ENCODE measurements around the gene IFRD2.
"Not testable (repeated sequence)": the region's sequence is repeated elsewhere in the genome, so short reads cannot be mapped to it uniquely, and the experiment has no call there.

The IFRD2 gene

DNA sequence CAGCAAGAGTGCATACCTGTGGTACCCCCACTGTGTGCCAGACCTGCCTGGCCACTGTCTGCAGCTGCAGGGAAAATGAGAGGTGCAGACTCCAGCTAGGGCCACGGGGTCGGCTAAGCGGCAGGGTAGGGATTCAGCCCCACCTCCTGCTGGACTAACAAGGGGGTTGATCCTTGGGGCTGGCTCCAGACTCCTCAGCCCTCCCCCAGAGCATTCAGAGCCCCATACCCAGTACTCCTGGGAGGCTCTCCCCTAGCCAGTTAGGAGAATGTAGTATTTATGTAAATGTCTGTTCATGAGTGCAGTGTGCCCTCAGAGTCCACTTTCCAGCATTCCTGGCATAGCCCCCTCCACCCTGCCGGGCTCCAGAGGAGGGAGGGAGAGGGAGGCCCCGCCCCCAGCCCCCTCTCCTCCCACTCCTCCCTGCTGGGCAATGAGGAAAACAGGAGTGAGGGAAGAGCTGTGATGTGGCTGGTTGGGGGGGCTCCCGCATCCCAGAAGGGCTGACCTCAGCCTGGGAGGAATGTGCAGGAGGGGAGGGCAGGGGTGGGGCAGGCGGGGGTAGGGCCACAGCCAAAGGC is 27.8 kb downstream of the IFRD2 start:
- DNase-seq, result no peak

DNA sequence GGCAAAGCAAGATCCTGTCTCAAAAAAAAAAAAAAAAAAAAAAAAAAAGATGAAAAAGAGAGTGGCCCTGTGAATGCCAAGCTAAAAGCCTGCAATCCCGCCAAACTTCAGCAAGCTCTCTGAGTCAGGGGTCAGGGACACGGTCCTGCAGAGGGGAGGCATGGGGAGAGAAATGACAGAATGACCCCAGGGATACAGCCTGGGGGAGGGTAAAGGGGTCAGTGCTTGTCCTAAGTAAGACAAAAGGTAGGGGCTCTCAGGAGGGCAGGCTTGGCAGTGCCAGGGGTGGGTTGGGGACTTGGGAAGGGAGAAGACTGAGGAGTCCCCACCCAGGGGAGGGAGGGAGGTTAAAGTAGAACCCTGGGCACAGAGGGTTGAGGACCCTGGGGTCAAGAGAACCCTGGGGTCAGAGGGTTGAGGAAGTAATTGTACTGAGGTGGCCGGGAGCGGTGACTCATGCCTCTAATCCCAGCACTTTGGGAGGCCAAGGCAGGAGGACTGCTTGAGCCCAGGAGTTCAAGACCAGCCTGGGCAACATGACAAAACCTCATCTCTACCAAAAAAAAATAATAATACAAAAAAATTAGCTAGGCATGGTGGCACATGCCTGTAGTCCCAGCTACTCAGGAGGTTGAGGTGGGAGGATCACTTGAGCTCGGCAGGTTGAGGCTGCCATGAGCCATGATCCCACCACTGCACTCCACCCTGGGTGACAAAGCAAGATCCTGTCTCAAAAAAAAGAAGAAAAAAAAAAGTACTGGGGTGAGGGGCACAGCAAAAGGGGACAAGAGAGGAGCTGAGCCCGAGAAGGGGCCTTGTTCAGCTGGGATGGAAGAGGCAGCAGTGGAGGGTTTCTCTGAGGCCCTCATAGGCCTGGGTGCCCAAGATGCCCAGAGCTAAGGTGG is 28.5 kb downstream of the IFRD2 start:
- DNase-seq, result no peak

DNA sequence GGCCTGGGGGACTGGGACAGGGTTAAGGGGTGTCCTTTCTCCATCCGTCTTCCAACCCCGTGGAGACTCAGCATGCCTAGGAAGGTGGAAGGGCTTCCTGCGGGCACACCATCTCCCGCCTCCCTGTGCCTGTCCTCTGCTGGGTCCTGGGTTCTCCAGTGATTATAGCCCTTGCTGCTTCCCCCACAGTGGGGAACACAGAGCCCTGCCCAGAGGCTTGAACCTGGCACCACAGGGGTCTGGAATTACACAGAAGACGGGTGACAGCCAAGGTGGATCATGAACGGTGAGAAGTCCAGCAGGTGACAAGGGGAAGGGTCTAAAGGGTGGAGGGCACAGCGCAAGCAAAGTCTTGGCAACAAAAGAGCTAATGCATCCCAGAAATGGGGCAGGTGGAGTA is 29.5 kb downstream of the IFRD2 start:
- DNase-seq, result no peak

DNA sequence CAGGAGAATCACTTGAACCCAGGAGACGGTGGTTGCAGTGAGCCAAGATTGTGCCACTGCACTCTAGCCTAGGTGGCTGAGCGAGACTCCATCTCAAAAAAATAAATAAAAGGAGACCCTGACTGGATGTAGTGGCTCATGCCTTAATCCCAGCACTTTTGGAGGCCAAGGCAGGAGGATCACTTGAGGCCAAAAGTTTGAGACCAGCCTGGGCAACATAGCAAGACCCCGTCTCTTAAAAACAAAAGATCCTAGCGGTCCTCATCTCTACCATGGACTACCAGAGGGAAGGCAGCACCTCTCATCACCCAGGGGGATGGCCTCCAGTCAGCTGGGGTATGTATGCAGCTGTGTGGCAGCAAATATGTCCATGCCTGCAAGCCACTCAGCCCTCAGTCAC is 30.0 kb downstream of the IFRD2 start:
- not testable (repeated sequence) for DNase-seq

DNA sequence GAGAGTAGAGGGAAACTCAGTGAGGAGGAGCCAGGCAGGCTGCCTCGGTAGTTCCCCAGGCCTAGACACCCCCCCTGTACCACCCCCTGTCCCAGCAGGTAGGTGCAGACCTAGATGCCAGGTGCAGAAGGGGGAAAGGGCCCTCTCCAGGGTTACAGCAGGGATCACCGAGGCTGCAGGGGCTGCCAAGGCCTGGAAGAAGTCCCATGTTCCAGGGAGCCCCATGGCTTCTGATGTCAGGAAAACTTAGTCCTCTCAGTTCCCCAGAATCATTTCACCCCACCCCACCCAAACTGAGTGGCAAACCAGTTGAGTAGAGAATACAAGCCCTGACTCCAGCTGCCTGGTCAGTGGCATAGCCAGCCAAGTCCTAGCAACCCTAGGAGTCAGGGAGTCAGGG is 30.7 kb downstream of the IFRD2 start:
- DNase-seq, result no peak

DNA sequence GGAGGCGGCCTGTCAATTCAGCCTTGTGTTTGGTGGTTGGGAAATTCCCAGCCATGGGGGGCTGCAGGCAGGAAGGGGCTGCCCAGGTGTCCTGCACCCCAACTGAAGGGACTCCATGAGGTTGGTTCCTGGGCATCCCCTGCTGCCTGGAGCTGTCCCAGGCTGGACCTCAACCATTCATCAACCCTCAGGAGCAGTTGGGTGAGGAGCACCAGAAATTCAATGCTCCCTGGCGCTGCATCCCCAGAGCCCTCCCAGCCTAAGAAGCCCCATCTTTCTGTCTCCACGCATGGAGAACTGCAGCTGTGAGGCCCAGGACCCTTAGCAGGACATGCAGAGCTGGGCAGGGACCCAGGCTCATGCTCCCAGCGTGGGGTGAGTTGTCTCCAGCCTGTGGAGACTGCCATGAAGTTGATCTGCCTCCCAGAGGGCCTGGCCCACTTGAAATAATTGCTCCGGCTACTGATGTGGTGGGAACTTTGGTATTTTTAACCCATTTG is 31.2 kb downstream of the IFRD2 start:
- DNase-seq, result no peak

DNA sequence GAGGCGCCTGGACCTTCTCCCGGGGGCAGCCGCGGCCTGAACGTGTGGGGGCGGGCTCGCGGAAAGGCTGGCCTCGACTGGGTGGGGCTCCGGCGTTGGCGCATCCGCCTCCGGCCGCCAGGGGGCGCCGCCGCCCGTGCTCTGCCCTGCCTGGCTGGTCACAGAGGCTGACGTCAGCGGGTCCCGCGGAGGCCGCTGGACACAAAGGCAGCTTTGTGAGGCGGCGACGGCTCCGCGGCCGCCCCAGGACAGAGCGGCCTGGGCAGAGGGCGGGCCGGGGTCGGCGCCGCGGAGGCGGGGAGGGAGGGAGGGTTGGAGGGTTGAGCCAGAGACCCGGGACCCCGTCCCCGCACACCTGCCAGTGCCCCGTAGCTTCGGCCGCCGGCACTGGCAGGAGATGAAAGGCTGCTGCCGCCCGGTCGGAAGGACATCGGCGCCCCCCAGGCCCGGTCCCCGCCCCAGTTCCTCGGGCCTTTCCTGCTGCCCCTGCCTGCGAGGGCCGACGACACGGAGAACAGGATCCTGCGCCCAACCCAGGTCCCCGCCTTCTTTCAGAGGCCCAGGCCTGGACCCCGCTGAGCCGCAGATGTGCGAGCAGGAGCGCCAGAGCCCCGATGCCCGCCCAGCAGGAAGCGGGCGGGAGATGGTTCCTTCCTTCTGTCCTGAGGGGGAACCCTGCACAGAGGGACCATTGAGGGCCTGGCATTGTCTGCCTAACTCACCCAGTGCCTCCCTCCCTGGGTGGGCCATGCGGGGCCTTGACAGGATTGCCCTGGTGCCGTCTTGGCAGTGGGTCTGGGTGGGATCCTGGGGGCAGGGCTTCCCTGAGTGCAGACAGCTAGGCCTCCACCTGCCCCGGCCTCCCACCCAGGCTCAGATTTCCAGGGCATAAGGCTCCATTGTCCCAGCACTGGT is 31.9 kb downstream of the IFRD2 start:
- peak; percentile 80 for DNase-seq

DNA sequence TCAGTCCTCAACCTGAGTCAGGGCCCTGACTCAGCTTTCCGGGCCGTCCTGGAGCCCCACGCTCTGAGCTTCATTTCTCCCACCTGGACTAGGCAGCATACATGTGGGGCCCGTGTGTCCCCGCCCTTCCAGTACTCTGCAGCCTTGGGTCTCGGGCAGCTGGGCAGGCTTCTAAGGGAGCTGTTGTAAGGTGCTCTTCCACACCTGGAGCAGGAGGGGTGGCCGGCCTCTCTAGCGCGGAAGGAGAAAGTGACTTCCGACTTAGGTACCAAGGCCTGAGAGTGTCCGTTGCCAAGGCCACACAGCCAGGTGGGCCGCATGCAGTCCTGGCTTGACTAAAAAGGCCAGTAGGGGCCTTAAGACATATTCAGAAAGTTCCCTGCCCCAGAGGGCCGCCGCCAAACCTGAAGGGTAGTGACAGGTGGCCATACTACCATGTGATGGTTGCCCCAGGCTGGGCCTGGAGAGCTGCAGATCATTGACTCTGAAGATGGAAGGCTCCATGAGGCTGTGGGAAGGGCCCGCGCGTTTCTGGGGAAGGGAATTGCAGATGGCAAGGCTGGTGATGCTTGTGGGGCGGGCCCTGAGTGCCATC is 32.7 kb downstream of the IFRD2 start:
- DNase-seq, result no peak

DNA sequence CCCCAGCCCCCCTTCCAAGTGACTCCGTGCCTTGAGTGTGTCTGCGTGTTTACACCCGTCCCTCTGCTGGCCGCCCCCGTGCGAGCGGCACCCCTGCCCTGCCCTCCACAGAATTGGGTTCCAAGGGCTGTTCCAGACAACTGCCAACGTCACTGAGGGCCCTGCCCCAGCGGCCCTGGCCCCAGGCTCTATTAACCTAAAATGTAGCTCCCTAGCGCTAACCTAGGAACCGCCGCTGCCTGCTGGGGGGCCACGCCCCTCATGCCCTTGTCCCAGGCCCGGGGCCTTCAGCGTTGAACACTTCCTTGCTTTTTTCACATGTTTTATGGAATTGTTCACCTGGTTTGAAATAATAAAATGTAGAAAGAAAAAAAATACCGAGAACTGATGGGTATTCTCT is 33.2 kb downstream of the IFRD2 start:
- DNase-seq, result no peak

DNA sequence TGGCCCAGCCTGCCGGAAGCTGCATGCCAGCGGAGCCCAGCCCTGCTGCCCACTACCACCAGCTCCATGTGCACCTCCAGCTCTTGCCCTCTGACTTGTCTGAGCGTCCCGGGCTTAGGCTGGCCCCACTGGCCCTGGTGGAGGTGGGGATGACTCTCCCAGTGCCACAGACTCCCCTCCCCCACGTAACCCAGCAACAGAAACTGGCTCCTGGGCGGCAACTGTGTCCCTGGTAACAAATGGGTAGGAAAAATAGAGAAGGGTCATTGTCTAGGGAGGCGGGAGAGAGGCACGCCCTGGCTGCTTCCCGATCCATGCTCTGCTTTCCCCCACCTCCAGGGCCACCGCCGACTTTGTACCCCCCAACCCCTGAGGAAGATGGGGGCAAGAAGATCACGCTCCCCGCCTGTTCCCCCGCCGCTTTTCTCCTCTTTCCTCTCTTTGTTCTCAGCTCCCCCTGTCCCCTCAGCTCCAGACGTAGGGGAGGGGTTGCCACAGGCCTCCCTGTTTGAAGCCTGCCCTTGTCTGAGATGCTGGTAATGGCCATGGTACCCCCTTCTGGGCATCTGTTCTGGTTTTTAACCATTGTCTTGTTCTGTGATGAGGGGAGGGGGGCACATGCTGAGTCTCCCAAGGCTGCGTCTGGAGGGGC is 34.1 kb downstream of the IFRD2 start:
- no peak for DNase-seq

DNA sequence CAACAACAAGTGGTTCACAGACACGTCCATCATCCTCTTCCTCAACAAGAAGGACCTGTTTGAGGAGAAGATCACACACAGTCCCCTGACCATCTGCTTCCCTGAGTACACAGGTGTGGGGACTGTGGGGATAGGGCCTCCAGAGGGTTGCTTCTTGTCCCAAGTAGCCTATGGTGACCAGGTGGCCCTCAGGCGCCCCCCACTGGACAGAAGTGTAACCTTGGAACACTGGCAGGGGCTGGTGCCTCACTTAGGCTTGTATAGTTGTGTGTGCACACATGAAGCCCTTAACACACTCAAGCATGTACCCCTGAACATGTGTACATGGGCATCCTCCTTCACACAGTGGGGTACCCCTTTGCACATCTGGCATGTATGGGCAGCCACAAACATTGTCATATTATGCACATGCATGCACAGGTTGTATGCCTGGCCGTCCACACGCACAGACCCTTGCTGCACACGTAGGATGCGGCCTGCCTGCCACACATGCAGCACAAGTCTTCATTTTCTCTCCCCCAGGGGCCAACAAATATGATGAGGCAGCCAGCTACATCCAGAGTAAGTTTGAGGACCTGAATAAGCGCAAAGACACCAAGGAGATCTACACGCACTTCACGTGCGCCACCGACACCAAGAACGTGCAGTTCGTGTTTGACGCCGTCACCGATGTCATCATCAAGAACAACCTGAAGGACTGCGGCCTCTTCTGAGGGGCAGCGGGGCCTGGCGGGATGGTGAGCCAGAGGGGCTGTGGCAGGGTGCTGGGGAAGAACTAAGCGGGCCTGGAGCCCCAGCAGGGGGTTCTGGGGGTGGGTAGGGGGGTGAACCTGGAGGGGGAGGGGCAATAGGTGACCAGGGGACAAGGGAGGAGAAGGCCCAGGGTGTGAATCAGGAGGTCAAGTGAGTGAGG is 35.0 kb downstream of the IFRD2 start:
- peak; percentile 69 for DNase-seq

DNA sequence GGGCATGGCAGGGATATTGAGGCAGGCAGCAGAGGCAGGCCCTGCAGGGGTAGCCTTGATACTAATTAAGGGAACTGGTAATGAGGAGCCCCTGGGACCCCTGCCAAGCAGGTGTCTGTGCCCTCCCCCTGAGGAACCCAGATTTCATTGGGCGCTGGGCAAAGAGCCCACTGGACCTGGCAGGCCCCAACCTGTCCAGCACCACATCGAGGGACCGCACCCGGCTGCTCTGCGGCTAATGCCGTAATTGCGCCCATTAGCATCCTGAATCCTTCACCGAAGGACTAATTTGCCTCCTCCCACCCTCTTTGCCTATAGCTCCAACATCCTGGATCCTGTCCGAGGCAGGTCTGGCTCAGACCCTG is 37.0 kb downstream of the IFRD2 start:
- DNase-seq, result no peak

DNA sequence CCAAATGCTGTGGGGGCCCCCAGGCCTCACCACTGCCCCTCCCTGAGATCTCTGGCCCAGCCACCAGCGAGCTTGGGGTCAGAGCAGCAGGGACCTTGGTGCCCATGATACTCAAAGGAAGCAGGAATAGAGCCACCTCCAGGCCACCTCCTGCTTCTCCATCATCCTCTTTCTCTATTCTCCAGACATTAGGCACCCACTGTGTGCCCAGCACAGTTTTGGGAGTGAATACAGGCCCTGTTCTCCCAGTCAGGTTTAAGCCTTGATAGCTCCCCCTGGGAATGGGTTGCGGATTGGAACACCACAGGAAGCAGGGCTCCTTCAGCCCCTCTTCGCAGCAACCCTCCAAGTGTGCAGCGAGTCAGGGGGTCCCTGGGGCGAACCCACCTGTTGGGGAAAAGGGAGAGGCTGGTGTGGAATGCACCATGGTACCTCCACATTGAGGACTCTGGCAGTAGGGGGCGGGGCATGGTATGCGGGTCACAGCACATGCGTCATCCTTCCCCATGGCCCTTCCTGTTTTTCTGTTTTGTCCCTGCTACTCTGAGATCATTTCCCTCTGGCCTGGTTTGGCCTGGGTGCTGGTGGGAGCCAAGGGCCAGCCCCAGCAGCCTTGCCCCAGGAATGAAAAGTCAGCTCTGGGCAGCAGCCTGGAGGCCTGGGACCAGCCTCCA is 37.5 kb downstream of the IFRD2 start:
- DNase-seq, result no peak

DNA sequence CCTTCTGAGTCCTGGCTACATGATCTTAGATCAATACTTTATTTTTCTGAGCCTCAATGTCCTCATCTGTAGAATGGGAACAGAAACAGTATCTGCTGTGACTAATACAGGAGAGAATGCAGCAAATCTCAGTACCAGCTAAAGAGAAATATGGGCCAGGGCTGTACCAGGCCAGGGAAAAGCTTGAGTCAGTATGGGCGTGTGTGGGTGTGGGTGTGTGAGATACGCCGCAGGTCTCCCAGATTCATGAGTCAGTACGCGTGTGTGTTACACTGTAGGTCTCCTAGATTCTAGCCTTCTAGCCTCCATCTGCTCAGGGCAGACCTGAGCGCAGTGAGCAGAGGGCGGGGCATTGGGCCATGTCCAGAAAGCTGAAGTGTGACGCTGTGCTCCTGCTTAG is 41.0 kb downstream of the IFRD2 start:
- DNase-seq, result no peak

DNA sequence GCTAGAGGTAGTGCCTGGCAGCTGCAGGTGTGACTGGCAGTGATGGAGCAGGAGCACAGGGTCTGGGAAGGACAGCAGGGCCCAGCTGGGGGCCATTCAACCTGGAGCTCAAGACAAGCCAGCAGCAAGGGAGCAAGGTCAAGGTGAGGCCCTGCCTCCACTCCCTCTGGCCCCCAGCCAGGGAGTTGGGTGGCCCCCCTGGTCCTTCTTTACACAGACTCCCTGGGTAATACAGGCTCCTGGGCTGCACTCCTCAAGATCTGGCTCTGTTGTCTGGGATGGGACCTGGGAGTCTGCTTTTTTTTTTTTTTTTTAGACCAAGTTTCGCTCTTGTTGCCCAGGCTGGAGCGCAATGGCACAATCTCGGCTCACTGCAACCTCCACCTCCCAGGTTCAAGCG is 41.7 kb downstream of the IFRD2 start:
- no peak for DNase-seq

DNA sequence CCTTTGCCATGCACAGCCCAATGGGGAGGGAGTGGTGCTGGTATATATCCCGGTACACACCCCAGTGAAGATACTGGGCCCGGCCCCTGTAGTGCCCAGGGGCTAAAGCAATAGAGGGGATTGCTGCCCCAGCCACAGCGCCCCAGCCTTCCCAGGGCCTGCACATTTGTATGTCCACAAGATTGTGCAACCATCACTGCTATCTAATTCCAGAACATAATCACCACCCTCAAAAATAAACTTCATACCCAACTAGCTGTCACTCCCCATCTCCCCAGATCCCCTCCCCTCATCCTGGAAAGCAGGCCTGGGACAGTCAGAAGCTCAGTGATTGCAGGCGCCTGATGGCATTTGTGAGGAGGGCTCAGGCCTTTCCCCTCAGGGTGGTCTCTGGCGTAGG is 42.8 kb downstream of the IFRD2 start:
- DNase-seq, result no peak

DNA sequence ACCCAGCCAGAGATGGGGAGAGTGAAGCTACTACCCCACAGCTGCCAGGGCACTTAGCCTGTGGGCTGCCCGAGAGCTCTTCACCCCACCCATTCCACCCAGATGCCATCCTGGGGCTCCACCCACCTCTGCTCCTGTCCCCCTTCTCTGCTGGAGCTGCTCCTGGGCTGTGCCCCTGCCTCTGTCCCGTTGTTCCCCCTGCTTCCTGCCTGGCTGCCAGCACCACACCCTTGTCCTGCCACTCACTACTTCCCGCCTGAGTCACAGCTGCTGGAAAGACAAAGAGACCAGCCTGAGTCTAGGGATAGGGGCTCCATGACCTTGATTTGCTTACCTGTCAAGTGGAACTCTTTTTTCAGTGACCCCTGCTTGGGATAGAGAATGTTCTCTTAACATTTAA is 43.8 kb downstream of the IFRD2 start:
- peak; percentile 32 for DNase-seq

DNA sequence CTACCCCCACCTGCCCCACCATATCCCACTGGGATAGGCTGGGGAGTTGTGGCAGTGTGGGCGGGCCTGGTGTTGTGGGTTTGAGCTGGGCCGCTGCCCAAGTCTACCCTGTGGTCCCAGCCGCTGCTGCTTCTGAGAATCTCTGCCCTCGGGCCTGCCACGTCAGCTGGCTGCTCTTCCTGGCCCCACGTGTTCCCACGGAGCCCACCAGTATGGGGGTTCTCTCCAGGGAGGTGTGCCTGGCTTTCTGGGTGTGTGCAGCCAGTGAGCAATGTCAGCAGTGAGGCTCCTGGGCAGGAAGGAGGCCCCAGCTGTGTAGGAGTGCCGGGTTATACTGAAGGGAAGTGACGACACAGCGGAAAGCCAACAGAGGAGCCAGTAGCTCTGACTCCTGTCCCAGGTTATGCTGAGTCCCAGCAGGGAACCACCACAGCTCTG is 45.7 kb downstream of the IFRD2 start:
- DNase-seq, result peak; percentile 29

DNA sequence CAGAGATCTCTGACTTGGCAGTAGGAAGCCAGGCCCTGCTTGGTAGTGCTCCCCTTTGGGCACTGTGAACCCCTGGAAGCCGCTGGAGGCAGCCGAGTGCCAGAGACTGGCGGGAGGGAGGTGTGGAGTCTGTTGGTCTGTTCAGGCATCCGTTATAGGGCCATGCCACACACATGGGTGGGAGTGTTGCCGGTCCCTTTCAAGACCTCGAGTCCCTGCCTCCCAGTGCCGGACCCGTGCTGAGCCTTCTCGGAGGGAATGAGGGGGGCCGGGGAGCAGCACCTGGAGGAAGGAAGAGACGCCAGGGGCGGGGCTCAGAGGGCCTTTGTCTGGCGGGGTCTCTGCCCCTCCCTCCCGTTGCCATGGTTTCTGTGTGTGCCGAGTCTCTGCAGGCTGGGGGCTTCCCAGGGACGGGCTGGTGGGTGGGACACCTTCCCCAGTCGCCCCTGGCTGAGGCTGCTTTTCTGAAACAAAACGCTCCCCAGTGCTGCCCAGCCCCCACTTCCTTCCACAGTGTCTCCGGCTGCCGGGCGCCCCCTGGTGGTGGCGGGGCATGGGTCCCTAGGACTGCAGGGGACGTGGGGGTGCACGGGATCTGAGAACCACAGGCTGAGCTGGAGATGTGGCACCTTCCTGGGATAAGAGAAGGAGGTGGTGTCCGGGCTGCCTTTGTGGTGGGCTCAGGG is 46.3 kb downstream of the IFRD2 start:
- peak; percentile 77 for DNase-seq

DNA sequence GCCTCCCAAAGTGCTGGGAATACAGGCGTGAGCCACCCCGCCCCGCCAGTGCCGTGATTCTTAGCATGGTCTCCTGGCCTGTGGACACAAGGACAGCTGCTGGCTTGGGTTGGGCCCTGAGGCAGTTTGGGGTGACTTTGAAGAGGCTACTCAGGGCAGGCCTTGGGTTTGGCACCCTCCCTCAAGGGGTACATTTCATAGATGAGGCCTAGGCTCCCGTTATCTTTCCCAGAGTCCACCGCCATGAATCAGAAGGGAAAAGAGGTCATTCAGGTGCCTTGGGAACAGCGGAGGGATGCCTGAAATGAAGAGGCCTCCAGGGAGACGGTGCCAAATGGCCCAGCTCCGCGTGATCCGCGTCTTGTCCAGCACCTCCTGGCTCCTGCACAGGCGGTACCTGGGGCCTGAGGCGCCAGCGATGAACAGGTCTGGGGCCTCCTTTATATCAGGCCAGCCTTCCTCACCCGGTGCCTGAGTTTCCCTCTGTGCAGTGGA is 46.9 kb downstream of the IFRD2 start:
- peak; percentile 25 for DNase-seq

All from DMS53 (cell line).